Tibial artery (tissue), 4 donors: ENCODE measurements around the gene FAM83D.

Source experiments
- DNase-seq, 2 donors: peaks; one replicate each; pipeline ENCODE4 v3.0.0-alpha.2; 2019
- H3K27ac ChIP-seq, 2 donors: fragments of 200-600 bp; sonication (generic) in 1 of 2; 1 replicate in 1 of 2; 2 replicates in 1 of 2; pipeline ENCODE4 v1.5.1; 2018 to 2019; ENCODE audit warnings: mild to moderate bottlenecking in 1 of 2
- H3K27me3 ChIP-seq, 2 donors: fragments of 200-600 bp; sonication (generic) in 1 of 2; one replicate each; pipeline versions ENCODE4 v1.5.1 to v1.6.0; 2016 to 2019
- H3K36me3 ChIP-seq, 3 donors: fragments of 200-600 bp; sonication (generic) in 2 of 3; one replicate each; pipeline ENCODE4 v1.5.1; 2016 to 2019; ENCODE audit warnings: mild to moderate bottlenecking in 2 of 3
- H3K4me1 ChIP-seq, 4 donors: fragments of 200-600 bp; sonication (generic) in 2 of 4; 1 replicate in 3 of 4; 2 replicates in 1 of 4; pipeline ENCODE4 v1.5.1; 2016 to 2019
- H3K4me3 ChIP-seq, 2 donors: fragments of 200-600 bp; sonication (generic) in 1 of 2; 1 replicate in 1 of 2; 2 replicates in 1 of 2; pipeline ENCODE4 v1.5.1; 2018 to 2019; ENCODE audit warnings: mild to moderate bottlenecking in 2 of 2
- H3K9me3 ChIP-seq, 3 donors: fragments of 200-600 bp; sonication (generic) in 1 of 3; one replicate each; pipeline ENCODE4 v1.5.1; 2016 to 2019
- CTCF ChIP-seq, 2 experiments: fragments of 200-600 bp in 1 of 2; fragments of 450-650 bp in 1 of 2; IDR thresholded peaks; one replicate each; pipeline ENCODE4 v1.5.1; 2017 to 2019; ENCODE audit warnings: antibody characterized with exemption in 2 of 2, mild to moderate bottlenecking in 1 of 2, moderate library complexity in 1 of 2
- intact Hi-C: fragments of 100-400 bp; cut with DNase I; formaldehyde crosslinking; loops from one replicate; pipeline ENCODE4 v1.15.0; 2023; ENCODE audit warnings: low total_unique reads

The FAM83D gene

GRCh38 chr20:38893056-38893564, 33.1 kb upstream of the FAM83D start:
- Histone ChIP-seq H3K9me3 (no peaks in the 10 kb centered on the region), H3K4me1 (peaks cover 0 to 9% (median 3%) of the 10 kb centered on the region in 4 donors), H3K36me3 (no peaks in the 10 kb centered on the region), H3K27me3 (peaks cover 0 to 36% of the 10 kb centered on the region in 2 donors), H3K27ac (no peak overlapping the region), H3K4me3 (no peak overlapping the region)
- intact Hi-C loops: loop anchor here (2.0 kb wide), 1 partner anchor 246 kb away; no protein-coding TSS in a partner anchor
- DNase-seq: no peak
- TF ChIP-seq CTCF (IDR thresholded peaks at IDR 0.05): no peak

- Histone ChIP-seq H3K4me1 (peaks cover 0 to 9% (median 3%) of the 10 kb centered on the region in 4 donors), H3K27me3 (peaks cover 0 to 31% of the 10 kb centered on the region in 2 donors), H3K36me3 (no peaks in the 10 kb centered on the region), H3K9me3 (no peaks in the 10 kb centered on the region), H3K4me3 (no peak overlapping the region), H3K27ac (no peak overlapping the region)
- TF ChIP-seq CTCF (IDR thresholded peaks at IDR 0.05): peak; percentile 71 to 96
- intact Hi-C loops: loop anchor here (2.0 kb wide), 1 partner anchor 247 kb away; no protein-coding TSS in a partner anchor
- peak in 1 of 2 donors; percentile 51 for DNase-seq
These were observed 32.6 kb upstream of the FAM83D start for GRCh38 chr20:38893565-38894090.

GRCh38 chr20:38894091-38894847, 31.9 kb upstream of the FAM83D start:
- H3K4me3 ChIP-seq: no peak overlapping the region
- no peaks in the 10 kb centered on the region for H3K9me3 ChIP-seq
- intact Hi-C loops: no loop called here
- peaks cover 0 to 9% (median 3%) of the 10 kb centered on the region in 4 donors for H3K4me1 ChIP-seq
- H3K27ac ChIP-seq: no peak overlapping the region
- no peak for DNase-seq
- H3K36me3 ChIP-seq: no peaks in the 10 kb centered on the region
- no peak for TF ChIP-seq CTCF (IDR thresholded peaks at IDR 0.05)
- peaks cover 0 to 35% of the 10 kb centered on the region in 2 donors for H3K27me3 ChIP-seq

- H3K4me1 ChIP-seq: peaks cover 0 to 9% (median 3%) of the 10 kb centered on the region in 4 donors
These were observed 30.9 kb upstream of the FAM83D start for GRCh38 chr20:38895098-38895949.

More at GRCh38 chr20:38895098-38895949, 30.9 kb upstream of the FAM83D start:
- no peak for DNase-seq
- peaks cover 0 to 34% of the 10 kb centered on the region in 2 donors for H3K27me3 ChIP-seq
- H3K9me3 ChIP-seq: no peaks in the 10 kb centered on the region
- H3K4me3 ChIP-seq: no peak overlapping the region
- no peak overlapping the region for H3K27ac ChIP-seq
- intact Hi-C loops: no loop called here
- no peak for TF ChIP-seq CTCF (IDR thresholded peaks at IDR 0.05)
- no peaks in the 10 kb centered on the region for H3K36me3 ChIP-seq
